GM12878 (cell line): ENCODE data around the gene ME3. TPM values are rescaled to one million over a fixed set of nuclear protein-coding genes. Genes with fewer than 3 reads are reported as not detected.

Experiments
- EGR1 ChIP-seq, 2 experiments: IDR thresholded peaks; 1 replicate in 1 of 2; 2 replicates in 1 of 2; pipeline ENCODE4 v1.6.1; 2011 to 2012; ENCODE audit warnings: low read depth in 2 of 2, low read length in 2 of 2, borderline replicate concordance in 1 of 2, mild to moderate bottlenecking in 1 of 2, moderate library complexity in 1 of 2
- ESRRA ChIP-seq: IDR thresholded peaks from 2 replicates; pipeline ENCODE4 v1.6.1; 2012; ENCODE audit warnings: mild to moderate bottlenecking, low read length, improper control_type of control experiment
- HDAC6 ChIP-seq: fragments of 200-600 bp; sonication (generic); IDR thresholded peaks from one replicate; pipeline ENCODE4 v1.8.0; 2017; ENCODE audit warnings: antibody characterized with exemption; ENCODE audit not compliant: unreplicated experiment
- JUNB ChIP-seq: IDR thresholded peaks from 2 replicates; pipeline ENCODE4 v1.6.1; 2016; ENCODE audit warnings: antibody characterized with exemption, mild to moderate bottlenecking
- RB1 ChIP-seq: fragments of 450-650 bp; formaldehyde crosslinking; IDR thresholded peaks from 2 replicates; pipeline ENCODE4 v1.6.1; 2017; ENCODE audit warnings: mild to moderate bottlenecking, borderline replicate concordance
- RELB ChIP-seq: fragments of 450-650 bp; IDR thresholded peaks from 2 replicates; pipeline ENCODE4 v1.6.1; 2017; ENCODE audit warnings: low read depth, mild to moderate bottlenecking, moderate library complexity
- ZNF384 ChIP-seq: IDR thresholded peaks from 2 replicates; pipeline ENCODE4 v1.6.1; 2012; ENCODE audit warnings: low read depth, mild to moderate bottlenecking, low read length, improper control_type of control experiment, borderline replicate concordance
- ZNF592 ChIP-seq: fragments of 450-650 bp; IDR thresholded peaks from 2 replicates; pipeline ENCODE4 v1.6.1; 2017; ENCODE audit warnings: mild to moderate bottlenecking, moderate library complexity
- polyA plus RNA-seq, 11 experiments: library from polyadenylated mRNA; depleted of rRNA in 4 of 11; unstranded in 6 of 11; stranded (reverse) in 5 of 11; fragments of >200 nt; fragmentation: Nextera tagmentation in 4 of 11; fragmentation: Illumina TruSeq in 1 of 11; extraction: Ambion mirVana in 4 of 11; extraction: Trizol in 1 of 11; gene quantifications; 1 replicate in 1 of 11; 2 replicates in 10 of 11; pipeline versions ENCODE4 v1.2.1 to v1.2.3, GENCODE V29; 2011 to 2016; ENCODE audit warnings: inconsistent platforms in 2 of 11, missing spikeins in 2 of 11, low read depth in 1 of 11
- total RNA-seq, 4 experiments: library from RNA; depleted of rRNA in 3 of 4; stranded (reverse); fragments of >200 nt in 3 of 4; fragmentation: Illumina TruSeq in 1 of 4; extraction: Trizol in 1 of 4; gene quantifications; 2 replicates each; pipeline versions ENCODE4 v1.2.1 to v1.2.3, GENCODE V29; 2013 to 2021

Gene ME3
- total and polyA plus RNA-seq, 10 of the 15 experiments (the other 5 are each of a cell fraction or from before 2014, with no cell fraction given), result 0.06 to 0.40 (median 0.19) TPM; not detected in 2

DNA sequence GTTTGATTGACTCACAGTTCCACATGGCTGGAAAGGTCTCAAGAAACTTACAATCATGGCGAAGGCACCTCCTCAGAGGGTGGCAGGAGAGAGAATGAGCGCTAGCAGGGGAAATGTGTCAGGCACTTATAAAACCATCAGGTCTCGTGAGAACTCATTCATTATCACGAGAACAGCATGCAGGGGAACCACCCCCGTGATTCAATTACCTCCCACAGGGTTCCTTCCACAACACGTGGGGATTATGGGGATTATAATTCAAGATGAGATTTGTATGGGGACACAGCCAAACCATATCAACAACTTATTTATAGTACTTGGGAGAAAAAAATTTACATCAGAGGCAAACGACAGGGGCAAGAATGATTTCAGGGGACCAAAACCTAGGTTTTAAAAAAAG is 3.0 kb downstream of the ME3 start (continued):
- no peak for TF ChIP-seq ZNF592
- TF ChIP-seq JUNB, result no peak
- TF ChIP-seq RB1, result no peak
- no peak for TF ChIP-seq ESRRA
- no peak for TF ChIP-seq RELB
- no peak for TF ChIP-seq HDAC6
- no peak for TF ChIP-seq EGR1 (IDR thresholded peaks at IDR 0.05; ENCODE audit: borderline replicate concordance in 1 of 2, low read depth in 2 of 2, low read length in 2 of 2)
- TF ChIP-seq ZNF384, result no peak
